H9 (cell line): ENCODE data around the gene TRAF3IP1. TPM values are rescaled to one million over a fixed set of nuclear protein-coding genes. Genes with fewer than 3 reads are reported as not detected.

Experiments
- DNase-seq: peaks from one replicate; pipeline ENCODE4 v3.0.0-alpha.2; 2017
- H2AFZ ChIP-seq: one replicate; pipeline ENCODE4 v1.6.1; 2013; ENCODE audit warnings: mild to moderate bottlenecking, low read length, control low read depth, moderate library complexity
- H2AK5ac ChIP-seq: 2 replicates; pipeline ENCODE4 v1.6.1; 2013; ENCODE audit warnings: low read length, control low read depth, mixed read lengths; ENCODE audit not compliant: insufficient read length
- H2BK120ac ChIP-seq: one replicate; pipeline ENCODE4 v1.6.1; 2013; ENCODE audit warnings: low read depth, mild to moderate bottlenecking, low read length, control low read depth, inconsistent platforms; ENCODE audit not compliant: poor library complexity, severe bottlenecking
- H2BK12ac ChIP-seq: 2 replicates; pipeline ENCODE4 v1.6.1; 2013; ENCODE audit warnings: low read length, control low read depth, mixed read lengths, low read depth; ENCODE audit not compliant: insufficient read length
- H2BK15ac ChIP-seq: 2 replicates; pipeline ENCODE4 v1.6.1; 2013; ENCODE audit warnings: low read depth, low read length, control low read depth
- H2BK20ac ChIP-seq: one replicate; pipeline ENCODE4 v1.6.1; 2013; ENCODE audit warnings: low read depth, mild to moderate bottlenecking, low read length, control low read depth, inconsistent platforms; ENCODE audit not compliant: poor library complexity, severe bottlenecking
- H2BK5ac ChIP-seq: 2 replicates; pipeline ENCODE4 v1.6.1; 2013; ENCODE audit warnings: low read length, control low read depth, mixed read lengths; ENCODE audit not compliant: insufficient read length
- H3K14ac ChIP-seq: 2 replicates; pipeline ENCODE4 v1.6.1; 2013; ENCODE audit warnings: low read length, control low read depth; ENCODE audit not compliant: insufficient read depth
- H3K18ac ChIP-seq: 2 replicates; pipeline ENCODE4 v1.6.1; 2013; ENCODE audit warnings: low read depth, mild to moderate bottlenecking, mixed read lengths, low read length, control low read depth; ENCODE audit not compliant: insufficient read length
- H3K23ac ChIP-seq: 2 replicates; pipeline ENCODE4 v1.6.1; 2013; ENCODE audit warnings: low read length, control low read depth, mixed read lengths, low read depth; ENCODE audit not compliant: insufficient read length
- H3K23me2 ChIP-seq: 2 replicates; pipeline ENCODE4 v1.6.1; 2013; ENCODE audit warnings: low read depth, mild to moderate bottlenecking, mixed read lengths, low read length, control low read depth; ENCODE audit not compliant: insufficient read length, poor library complexity, severe bottlenecking
- H3K27ac ChIP-seq: 2 replicates; pipeline ENCODE4 v1.5.1; 2013; ENCODE audit warnings: low read length, control low read depth, mixed read lengths, low read depth; ENCODE audit not compliant: insufficient read length
- H3K27me3 ChIP-seq: 2 replicates; pipeline ENCODE4 v1.6.1; 2013; ENCODE audit warnings: low read length, control low read depth, inconsistent platforms; ENCODE audit not compliant: insufficient read depth
- H3K4ac ChIP-seq: 2 replicates; pipeline ENCODE4 v1.6.1; 2013; ENCODE audit warnings: low read depth, mild to moderate bottlenecking, control low read depth, inconsistent platforms, low read length, moderate library complexity
- H3K4me1 ChIP-seq: 2 replicates; pipeline ENCODE4 v1.6.1; 2013; ENCODE audit warnings: low read length, control low read depth, inconsistent platforms; ENCODE audit not compliant: insufficient read depth
- H3K4me2 ChIP-seq: 2 replicates; pipeline ENCODE4 v1.6.1; 2013; ENCODE audit warnings: low read length, control low read depth, mixed read lengths; ENCODE audit not compliant: insufficient read length, insufficient read depth
- H3K56ac ChIP-seq: 2 replicates; pipeline ENCODE4 v1.6.1; 2013; ENCODE audit warnings: low read depth, mild to moderate bottlenecking, mixed read lengths, low read length, control low read depth; ENCODE audit not compliant: insufficient read length
- H3K79me1 ChIP-seq: 2 replicates; pipeline ENCODE4 v1.6.1; 2013; ENCODE audit warnings: low read depth, mild to moderate bottlenecking, moderate library complexity, low read length, control low read depth, inconsistent platforms; ENCODE audit not compliant: insufficient read depth, poor library complexity, severe bottlenecking
- H3K79me2 ChIP-seq: 2 replicates; pipeline ENCODE4 v1.6.1; 2013; ENCODE audit warnings: low read length, control low read depth, inconsistent platforms; ENCODE audit not compliant: insufficient read depth
- H3K9ac ChIP-seq: 2 replicates; pipeline ENCODE4 v1.6.1; 2013; ENCODE audit warnings: low read length, control low read depth, mixed read lengths; ENCODE audit not compliant: insufficient read length; ENCODE audit errors: extremely low read depth
- H3K9me3 ChIP-seq: one replicate; pipeline ENCODE4 v1.6.1; 2013; ENCODE audit warnings: low read depth, low read length, inconsistent platforms; ENCODE audit not compliant: control insufficient read depth
- H3T11ph ChIP-seq: one replicate; pipeline ENCODE4 v1.6.1; 2013; ENCODE audit warnings: mild to moderate bottlenecking, low read length, control low read depth, inconsistent platforms
- H4K20me1 ChIP-seq: one replicate; pipeline ENCODE4 v1.6.1; 2013; ENCODE audit not compliant: control insufficient read depth, insufficient read length, insufficient read depth
- H4K5ac ChIP-seq: 2 replicates; pipeline ENCODE4 v1.6.1; 2013; ENCODE audit warnings: low read depth, mild to moderate bottlenecking, mixed read lengths, low read length, control low read depth; ENCODE audit not compliant: insufficient read length
- H4K8ac ChIP-seq: replicated peaks from 2 replicates; pipeline ENCODE4 v1.6.1; 2013; ENCODE audit warnings: low read length, control low read depth, mixed read lengths, low read depth; ENCODE audit not compliant: insufficient read length
- H4K91ac ChIP-seq: 2 replicates; pipeline ENCODE4 v1.6.1; 2013; ENCODE audit warnings: low read depth, mild to moderate bottlenecking, moderate library complexity, mixed read lengths, low read length, control low read depth; ENCODE audit not compliant: insufficient read length
- H3K27ac Mint-ChIP-seq, 3 experiments: 2 replicates in 2 of 3; 3 replicates in 1 of 3; pipeline ENCODE4 v1.8.0; 2020 to 2021; ENCODE audit warnings: mixed read lengths in 3 of 3, mild to moderate bottlenecking in 1 of 3, moderate library complexity in 1 of 3
- H3K27me3 Mint-ChIP-seq: 2 replicates; pipeline ENCODE4 v1.8.0; 2021; ENCODE audit warnings: low read depth, mild to moderate bottlenecking, moderate library complexity, mixed read lengths
- H3K36me3 Mint-ChIP-seq, 3 experiments: 2 replicates in 2 of 3; 3 replicates in 1 of 3; pipeline ENCODE4 v1.8.0; 2020 to 2021; ENCODE audit warnings: low read depth in 3 of 3, mixed read lengths in 3 of 3; ENCODE audit not compliant: insufficient read depth in 1 of 3
- H3K4me1 Mint-ChIP-seq, 2 experiments: 2 replicates each; pipeline ENCODE4 v1.8.0; 2020; ENCODE audit warnings: mixed read lengths in 2 of 2
- H3K4me3 Mint-ChIP-seq, 2 experiments: 2 replicates in 1 of 2; 3 replicates in 1 of 2; pipeline ENCODE4 v1.8.0; 2020 to 2021; ENCODE audit warnings: mild to moderate bottlenecking in 2 of 2, mixed read lengths in 2 of 2, moderate library complexity in 1 of 2
- H3K9me3 Mint-ChIP-seq, 2 experiments: 2 replicates in 1 of 2; 3 replicates in 1 of 2; pipeline ENCODE4 v1.8.0; 2020; ENCODE audit warnings: mild to moderate bottlenecking in 2 of 2, mixed read lengths in 2 of 2, moderate library complexity in 1 of 2
- WGBS: extraction: QIAGEN DNeasy Blood & Tissue Kit; methylation state at CpG from one replicate; pipeline ENCODE4 v1.1.7; 2013; ENCODE audit warnings: missing lambda C conversion rate, low lambda C conversion rate, mixed read lengths; ENCODE audit not compliant: insufficient read length; ENCODE audit errors: extremely low coverage; 5-methylcytosine and 5-hydroxymethylcytosine counted together
- total RNA-seq: library from RNA; stranded (reverse); gene quantifications from 2 replicates; pipeline ENCODE4 v1.2.1, GENCODE V29; 2021
- TF ChIP-seq, protein P1 (sequence below): fragments of 200-600 bp; sonication (generic); conservative IDR thresholded peaks from 3 replicates; pipeline ENCODE4 v1.8.0; 2021; ENCODE audit warnings: antibody characterized with exemption, mild to moderate bottlenecking

The TRAF3IP1 gene
- total RNA-seq, 1 experiment from 2014 or later = 16.4 TPM

DNA sequence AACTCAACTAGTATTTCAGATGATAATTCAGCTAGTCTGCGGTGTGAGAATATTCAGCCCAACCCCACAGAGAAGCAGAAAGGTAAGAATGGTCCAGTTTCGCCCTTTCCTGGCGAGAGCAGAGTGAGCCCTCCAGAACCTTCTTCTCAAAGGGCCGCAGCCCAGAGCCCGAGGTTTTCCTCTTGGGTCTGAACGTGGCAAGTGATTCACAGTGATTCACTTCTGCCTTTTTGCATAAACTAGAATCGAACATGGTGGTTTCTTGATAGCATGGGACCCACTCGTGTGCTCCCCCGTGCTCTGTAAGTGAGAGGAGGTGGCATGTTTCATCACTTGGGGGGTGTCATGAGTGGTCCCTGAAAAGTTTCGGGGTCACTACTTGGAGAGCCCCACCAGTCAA, 24.2 kb downstream of the TRAF3IP1 start:
- Mint-ChIP-seq H3K27me3 (no peaks in the 10 kb centered on the region; the same call in 1 of the 2 replicates), H3K36me3 (peaks cover 0 to 12% (median 8%) of the 10 kb centered on the region in 3 experiments; a peak in 4 of 7 replicates), H3K4me3 (no peak overlapping the region), H3K27ac (peak overlapping the region in 1 of 3 experiments; percentile 67; a peak in 1 of 7 replicates), H3K9me3 (no peaks in the 10 kb centered on the region), H3K4me1 (no peaks in the 10 kb centered on the region)
- Histone ChIP-seq H3K79me1 (no peaks in the 10 kb centered on the region), H3K14ac (no peak overlapping the region), H3K4ac (no peak overlapping the region), H3K4me1 (no peaks in the 10 kb centered on the region), H3K9ac (no peak overlapping the region), H2AK5ac (no peak overlapping the region), H2AFZ (no peak overlapping the region), H3K27ac (no peak overlapping the region), H3K9me3 (no peaks in the 10 kb centered on the region), H3K79me2 (no peaks in the 10 kb centered on the region), H4K20me1 (no peaks in the 10 kb centered on the region), H2BK5ac (no peak overlapping the region), H2BK20ac (no peak overlapping the region), H4K91ac (no peak overlapping the region), H4K8ac (no peak overlapping the region), H4K5ac (no peak overlapping the region), H3K4me2 (no peak overlapping the region), H3K23ac (no peak overlapping the region), H3K56ac (no peak overlapping the region), H3K27me3 (no peaks in the 10 kb centered on the region), H2BK15ac (no peak overlapping the region), H2BK120ac (no peak overlapping the region), H3T11ph (no peak overlapping the region), H2BK12ac (no peak overlapping the region), H3K18ac (no peak overlapping the region), H3K23me2 (no peaks in the 10 kb centered on the region)
- no CpG with 5 or more reads among the region's 10 CpGs for WGBS
- TF ChIP-seq, protein P1, sequence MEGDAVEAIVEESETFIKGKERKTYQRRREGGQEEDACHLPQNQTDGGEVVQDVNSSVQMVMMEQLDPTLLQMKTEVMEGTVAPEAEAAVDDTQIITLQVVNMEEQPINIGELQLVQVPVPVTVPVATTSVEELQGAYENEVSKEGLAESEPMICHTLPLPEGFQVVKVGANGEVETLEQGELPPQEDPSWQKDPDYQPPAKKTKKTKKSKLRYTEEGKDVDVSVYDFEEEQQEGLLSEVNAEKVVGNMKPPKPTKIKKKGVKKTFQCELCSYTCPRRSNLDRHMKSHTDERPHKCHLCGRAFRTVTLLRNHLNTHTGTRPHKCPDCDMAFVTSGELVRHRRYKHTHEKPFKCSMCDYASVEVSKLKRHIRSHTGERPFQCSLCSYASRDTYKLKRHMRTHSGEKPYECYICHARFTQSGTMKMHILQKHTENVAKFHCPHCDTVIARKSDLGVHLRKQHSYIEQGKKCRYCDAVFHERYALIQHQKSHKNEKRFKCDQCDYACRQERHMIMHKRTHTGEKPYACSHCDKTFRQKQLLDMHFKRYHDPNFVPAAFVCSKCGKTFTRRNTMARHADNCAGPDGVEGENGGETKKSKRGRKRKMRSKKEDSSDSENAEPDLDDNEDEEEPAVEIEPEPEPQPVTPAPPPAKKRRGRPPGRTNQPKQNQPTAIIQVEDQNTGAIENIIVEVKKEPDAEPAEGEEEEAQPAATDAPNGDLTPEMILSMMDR = no peak
- no peak for DNase-seq
